ENCODE data around the gene MRM1.
A peak's percentile ranks its signal among the peaks of the same experiment; 100 is the strongest.

MRM1 gene

GRCh38 chr17:36601303-36602029 lies at the start of gene MRM1:
Gene MRM1 (plus strand): TSS chr17:36601583. CDS start chr17:36601811, 228 bp downstream.
- DNase-seq: peak; percentile 77

GRCh38 chr17:36553459-36553858 lies 47.9 kb upstream of the MRM1 start:
- no peak for DNase-seq

GRCh38 chr17:36566081-36566480 lies 35.3 kb upstream of the MRM1 start:
- no peak for DNase-seq

- DNase-seq: no peak
These were observed 26.4 kb upstream of the MRM1 start for GRCh38 chr17:36575028-36575427.

- DNase-seq: no peak
These were observed 24.6 kb upstream of the MRM1 start for GRCh38 chr17:36576793-36577192.

- no peak for DNase-seq
These were observed 22.7 kb upstream of the MRM1 start for GRCh38 chr17:36578671-36579070.

- DNase-seq: no peak
These were observed 17.6 kb upstream of the MRM1 start for GRCh38 chr17:36583787-36584186.

GRCh38 chr17:36586138-36586537 lies 15.2 kb upstream of the MRM1 start:
- DNase-seq: no peak

GRCh38 chr17:36590082-36590481 lies 11.3 kb upstream of the MRM1 start:
- DNase-seq: no peak

GRCh38 chr17:36591434-36592315 lies 9.7 kb upstream of the MRM1 start, which contains the start of gene DHRS11:
Gene DHRS11 (plus strand): TSS chr17:36591879. CDS start chr17:36592010, 131 bp downstream.
- peak; percentile 63 for DNase-seq

- peak; percentile 10 for DNase-seq
These were observed 9.1 kb upstream of the MRM1 start for GRCh38 chr17:36592316-36592715.

GRCh38 chr17:36592716-36593321 lies 8.6 kb upstream of the MRM1 start:
- no peak for DNase-seq

- no peak for DNase-seq
These were observed 7.6 kb upstream of the MRM1 start for GRCh38 chr17:36593656-36594316.

- no peak for DNase-seq
These were observed 6.6 kb upstream of the MRM1 start for GRCh38 chr17:36594626-36595401.

- DNase-seq: no peak
These were observed 4.2 kb upstream of the MRM1 start for GRCh38 chr17:36597226-36597625.

- DNase-seq: no peak
These were observed 3.3 kb upstream of the MRM1 start for GRCh38 chr17:36597866-36598777.

GRCh38 chr17:36598951-36599401 lies 2.4 kb upstream of the MRM1 start:
- DNase-seq: no peak

GRCh38 chr17:36599546-36600250 lies 1.7 kb upstream of the MRM1 start:
- no peak for DNase-seq

- DNase-seq: no peak
These were observed 918 bp upstream of the MRM1 start for GRCh38 chr17:36600465-36600864.

GRCh38 chr17:36600936-36601302 lies 464 bp upstream of the MRM1 start:
- DNase-seq: no peak
